NCI-H526 (cell line): ENCODE data around the gene GAB1.
A peak's percentile ranks its signal among the peaks of the same experiment; 100 is the strongest.

Source experiments
- DNase-seq, 2 experiments: peaks; one replicate each; lab custom pipeline; 2025; lab: John Stamatoyannopoulos, UW

The GAB1 gene

DNA sequence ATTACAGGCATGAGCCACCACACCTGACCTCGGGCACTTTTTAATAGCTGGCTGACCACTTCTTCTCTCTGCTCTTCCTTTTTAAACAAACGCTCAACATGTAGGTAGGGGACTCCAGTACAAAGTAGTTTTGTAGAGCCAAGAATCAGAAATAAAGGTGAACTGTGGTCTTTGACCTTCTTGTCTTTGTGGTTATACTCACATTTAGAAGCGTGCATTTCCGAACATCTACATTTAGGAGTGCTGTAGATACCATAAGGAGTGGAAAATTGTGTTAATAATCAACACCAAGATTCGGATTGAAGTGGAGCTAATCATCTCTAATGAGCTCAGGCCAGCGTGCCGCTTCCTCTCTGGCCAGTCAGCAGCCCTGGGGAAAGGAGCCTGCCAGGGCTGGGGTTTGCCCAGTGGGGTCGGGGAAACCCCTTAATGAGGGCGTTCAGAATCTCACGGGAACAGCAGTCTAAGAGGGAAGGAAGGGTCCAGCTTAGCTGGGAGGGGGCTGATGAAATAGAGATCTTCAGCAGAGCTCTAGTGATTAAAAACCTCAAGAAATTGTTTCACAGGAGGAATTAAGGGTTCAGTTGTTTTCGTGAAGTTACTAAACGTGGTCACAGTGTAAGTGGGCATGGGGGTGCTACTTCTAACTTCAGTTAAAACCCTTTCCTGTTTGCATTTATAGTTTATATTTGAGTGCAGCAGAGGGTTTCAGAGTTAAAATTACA lies 81.2 kb downstream of the GAB1 start:
- no peak for DNase-seq

DNA sequence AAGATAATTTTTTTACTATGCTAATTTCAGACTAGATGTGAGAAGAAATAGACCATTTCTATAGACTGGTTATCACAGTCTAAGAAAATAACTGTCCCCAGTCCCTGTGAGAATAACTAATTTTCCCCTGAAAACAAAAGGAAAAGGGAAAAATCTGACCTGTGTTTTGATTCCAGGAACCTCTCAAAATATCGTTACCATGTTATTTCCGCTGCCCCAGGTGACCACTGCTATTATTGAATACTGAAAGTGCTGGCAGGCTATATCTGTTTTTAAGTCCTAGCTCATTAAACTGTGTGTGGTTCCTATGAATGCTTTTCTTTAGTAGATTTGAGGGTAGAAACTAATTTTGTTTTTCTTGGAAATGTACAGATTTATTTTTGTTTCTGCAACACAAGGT lies 83.6 kb downstream of the GAB1 start:
- no peak for DNase-seq

DNA sequence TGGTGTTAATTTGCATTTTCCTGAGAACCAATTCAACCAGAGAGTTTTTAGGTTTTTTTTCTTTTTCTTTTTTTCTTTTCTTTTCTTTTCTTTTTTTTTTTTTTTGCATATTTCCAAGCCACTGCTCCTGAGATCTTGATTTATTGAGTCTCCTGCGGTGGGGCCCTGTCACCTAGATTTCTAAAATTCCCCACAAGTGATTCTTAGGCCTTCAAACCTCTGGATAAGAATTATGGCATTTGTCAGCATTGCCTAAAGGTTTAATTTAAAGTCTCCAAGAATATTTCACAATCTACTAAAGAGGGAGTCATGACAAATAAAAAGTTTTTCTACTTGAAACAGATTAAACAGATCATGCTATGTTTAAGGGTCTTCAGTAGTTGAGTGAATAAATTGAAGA lies 84.9 kb downstream of the GAB1 start:
- no peak for DNase-seq

DNA sequence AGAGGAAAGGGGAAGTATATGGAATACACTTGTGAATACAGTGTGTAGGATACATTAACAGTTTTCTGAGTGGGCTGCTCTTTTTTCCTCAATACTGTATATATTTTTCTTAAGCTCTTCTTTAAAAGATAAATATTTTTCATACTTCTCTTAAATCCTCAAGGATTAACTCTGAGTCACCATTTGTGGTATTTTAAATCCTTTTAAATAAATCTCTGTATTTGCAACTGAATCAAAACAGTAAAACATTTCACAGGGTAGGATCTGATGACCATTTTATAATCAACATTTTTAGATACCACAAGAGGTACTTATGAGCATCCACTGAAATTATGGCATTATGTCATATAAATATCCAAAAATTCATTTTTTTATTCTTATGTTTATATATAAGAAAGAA lies 87.6 kb downstream of the GAB1 start:
- DNase-seq = no peak

DNA sequence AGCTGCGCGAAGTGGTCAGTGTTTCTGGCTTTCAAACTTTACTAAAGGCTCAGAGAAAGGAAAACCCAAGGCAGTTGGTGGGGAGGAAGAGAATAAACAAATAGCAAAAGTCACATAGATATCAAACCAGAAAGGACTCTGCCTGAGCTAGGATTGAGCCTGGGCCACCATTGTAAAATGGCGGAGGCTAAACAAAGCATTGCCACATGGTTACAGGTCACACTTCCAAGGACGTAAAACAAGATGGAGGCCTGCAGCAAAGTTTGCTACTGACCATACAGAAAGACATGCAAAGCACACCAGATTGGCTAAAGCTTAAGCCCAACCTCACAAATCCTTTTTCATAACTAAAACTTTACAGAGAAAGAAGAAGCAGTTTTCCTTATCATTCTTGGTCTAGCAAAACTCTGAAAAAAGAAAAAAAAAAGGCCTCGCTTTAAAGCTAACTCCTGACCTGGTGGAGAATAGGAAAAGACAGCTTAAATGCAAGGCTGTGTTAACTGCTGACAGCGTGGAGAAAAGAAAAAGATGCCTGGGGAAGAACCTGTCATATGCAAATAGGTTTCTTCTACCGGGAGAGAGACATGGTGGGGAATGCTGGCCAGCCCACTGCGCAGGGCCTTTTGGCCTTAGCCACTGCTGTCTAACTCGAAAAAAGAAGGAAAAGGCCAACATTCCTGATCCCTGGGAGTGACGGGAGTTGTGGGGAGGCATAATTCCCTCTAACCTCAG lies 95.0 kb downstream of the GAB1 start:
- DNase-seq = no peak

DNA sequence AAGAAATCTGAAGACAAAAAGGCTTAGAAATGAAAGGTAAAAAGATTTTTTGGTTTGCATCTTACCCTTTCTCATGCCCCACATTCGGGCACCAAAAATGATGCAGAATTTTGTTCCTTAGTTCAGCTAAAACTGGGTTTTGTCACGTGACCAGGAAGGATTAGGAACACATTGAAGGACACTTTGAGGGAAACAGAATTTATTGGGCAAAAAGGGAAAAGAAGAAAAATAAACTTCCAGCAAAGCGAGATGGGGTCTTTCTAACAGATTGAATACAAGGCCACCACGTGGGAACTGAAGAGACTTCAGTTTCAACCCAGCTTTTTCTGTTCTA lies 95.5 kb downstream of the GAB1 start:
- no peak for DNase-seq

DNA sequence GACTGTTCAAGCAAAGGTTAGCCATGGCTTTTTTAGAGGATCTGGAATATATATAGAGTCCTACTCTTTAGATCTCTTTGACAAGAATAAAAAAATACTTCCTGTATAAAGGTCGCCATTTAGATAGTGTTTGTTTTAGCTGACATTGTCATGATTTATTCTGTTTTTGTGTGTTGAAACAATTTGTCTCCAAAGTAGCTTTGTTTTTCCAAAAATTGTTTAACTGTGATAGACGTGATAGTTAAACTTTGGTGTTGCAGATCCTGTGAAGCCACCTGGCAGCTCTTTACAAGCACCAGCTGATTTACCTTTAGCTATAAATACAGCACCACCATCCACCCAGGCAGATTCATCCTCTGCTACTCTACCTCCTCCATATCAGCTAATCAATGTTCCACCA lies 96.6 kb downstream of the GAB1 start:
- no peak for DNase-seq

DNA sequence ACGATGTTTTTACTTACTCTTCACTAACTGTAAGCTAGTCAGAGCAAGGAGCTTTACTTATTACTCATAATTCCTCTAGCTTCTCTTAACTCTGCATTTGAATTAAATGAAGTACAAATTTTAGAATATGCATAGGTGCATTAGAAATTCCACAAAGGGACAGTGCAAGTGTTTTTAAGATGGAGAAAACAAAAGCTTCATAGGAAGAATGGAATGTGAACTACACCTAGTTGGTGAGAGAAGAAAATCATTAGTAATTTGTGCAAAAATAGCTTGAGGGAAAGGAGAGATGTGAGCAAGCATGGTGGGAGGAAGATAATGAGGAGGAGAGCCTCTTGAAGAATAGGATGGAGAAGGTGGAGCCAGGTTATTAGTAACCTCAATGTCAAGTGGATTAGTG lies 99.3 kb downstream of the GAB1 start:
- no peak for DNase-seq

DNA sequence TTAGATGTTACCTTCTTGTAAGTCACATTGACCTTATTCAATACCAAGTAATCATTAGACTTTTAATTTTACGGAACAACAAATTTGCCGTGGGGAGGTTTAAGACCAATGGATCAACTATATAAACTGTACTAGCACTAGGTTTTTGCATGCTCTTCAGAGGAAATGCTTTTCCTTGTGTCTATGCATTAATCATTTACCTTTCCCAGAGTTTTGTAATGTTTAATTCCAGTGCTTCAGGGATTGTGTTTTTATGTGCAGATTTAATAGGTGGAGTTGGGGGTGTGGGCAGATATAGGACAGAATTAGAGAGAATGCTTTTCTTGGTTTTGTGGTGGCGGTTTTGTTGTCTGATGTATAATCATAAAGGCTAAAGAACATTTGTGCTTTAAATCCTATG lies 100.8 kb downstream of the GAB1 start:
- DNase-seq = no peak

DNA sequence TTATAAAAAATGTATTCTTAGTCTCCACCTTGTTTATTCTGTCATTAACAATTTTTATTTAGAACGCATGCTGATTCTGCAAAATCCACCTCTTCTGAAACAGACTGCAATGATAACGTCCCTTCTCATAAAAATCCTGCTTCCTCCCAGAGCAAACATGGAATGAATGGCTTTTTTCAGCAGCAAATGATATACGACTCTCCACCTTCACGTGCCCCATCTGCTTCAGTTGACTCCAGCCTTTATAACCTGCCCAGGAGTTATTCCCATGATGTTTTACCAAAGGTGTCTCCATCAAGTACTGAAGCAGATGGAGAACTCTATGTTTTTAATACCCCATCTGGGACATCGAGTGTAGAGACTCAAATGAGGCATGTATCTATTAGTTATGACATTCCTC lies 101.3 kb downstream of the GAB1 start:
- no peak for DNase-seq

DNA sequence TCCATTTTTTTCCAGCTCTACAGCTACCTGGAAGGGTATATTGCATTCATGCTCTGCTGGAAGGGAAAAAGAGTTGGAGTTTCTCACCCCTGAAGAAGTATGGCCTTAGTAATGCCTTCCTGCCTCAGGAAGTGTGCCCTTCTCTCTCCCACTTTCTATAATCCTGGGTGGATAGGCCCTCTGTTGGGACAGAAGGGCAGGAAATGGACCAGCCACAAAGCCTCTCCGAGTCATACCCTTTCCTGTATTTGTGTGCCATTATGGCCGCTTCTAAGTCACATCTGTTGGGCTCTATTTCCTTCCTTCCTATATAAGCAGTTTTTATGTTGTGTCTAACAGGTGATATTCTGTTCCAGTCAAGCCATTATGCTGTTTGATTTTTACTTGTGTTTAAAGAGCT lies 102.0 kb downstream of the GAB1 start:
- DNase-seq = no peak

DNA sequence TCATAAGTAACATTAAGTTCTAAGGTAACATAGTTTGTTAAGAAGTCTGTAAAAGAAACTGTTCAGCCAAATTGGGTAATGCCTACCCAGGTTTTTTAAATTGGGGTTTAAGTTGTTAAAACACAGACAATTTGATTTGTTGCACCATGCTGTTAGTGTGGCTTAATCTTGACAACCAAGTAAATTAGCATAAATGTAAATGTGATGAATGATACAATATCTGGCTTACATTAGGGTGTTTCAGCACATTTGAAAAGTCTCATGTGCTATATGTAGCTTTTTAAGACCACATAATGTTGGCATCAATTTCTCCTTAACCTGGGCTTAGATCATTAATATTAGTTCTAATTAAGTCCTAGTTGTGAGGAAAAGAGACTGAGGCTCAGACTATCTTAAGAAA lies 104.4 kb downstream of the GAB1 start:
- DNase-seq = no peak

DNA sequence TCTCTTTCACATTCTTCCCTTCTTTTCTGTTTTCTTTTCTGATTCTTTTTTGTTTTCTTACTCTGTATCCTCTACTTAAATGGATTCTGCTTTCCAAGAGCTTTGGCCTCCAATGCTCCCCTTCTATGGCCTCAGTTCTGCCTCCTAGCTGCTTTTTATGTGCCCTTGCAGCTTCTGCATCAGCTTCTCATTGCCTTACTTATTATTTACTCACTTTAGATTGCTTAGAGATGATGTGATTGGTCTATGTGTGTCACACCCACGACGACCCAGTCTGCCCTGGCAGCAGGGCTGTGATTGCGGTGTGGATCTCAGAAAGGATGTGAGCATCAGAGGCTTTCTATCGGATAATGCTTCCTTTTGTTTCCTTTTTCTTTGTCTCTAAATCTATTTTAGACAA lies 105.0 kb downstream of the GAB1 start:
- DNase-seq = no peak

DNA sequence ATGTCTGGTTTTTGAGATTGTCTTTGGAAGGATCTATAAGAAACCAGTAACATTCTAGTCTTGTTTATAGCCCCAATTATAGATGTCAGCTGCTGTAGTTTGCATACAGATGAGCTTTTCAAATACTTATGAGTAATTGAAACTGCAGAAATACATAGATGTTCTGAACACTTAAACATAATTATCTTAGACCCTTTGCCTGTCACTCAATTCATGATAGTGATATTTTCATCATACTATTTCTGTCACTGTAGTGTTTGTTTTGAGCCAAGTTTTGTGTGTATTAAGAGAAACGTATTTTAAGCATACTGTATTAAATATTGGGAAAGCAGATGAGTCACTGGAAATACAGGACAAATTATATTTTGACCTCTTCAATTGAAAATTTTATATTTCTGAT lies 107.1 kb downstream of the GAB1 start:
- DNase-seq = no peak

DNA sequence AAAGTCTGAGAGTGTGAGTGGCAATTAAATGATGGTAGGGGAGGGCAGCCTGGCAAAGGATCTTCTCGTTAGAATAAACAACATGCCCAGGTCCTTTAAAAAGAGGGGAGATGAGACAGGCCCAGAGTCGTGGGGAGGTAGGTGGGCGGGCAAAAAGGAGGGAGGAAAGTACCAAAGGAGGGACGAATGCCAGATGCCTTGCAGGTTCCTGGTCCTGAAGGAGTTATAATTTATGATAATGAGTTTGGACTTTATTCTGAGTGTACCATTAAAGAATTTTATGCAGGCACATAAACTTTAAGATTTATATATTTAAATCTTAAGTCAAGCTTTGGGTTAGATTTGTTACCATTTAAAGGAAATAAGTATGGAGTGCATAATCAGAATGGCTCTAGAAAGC lies 114.5 kb downstream of the GAB1 start:
- no peak for DNase-seq

DNA sequence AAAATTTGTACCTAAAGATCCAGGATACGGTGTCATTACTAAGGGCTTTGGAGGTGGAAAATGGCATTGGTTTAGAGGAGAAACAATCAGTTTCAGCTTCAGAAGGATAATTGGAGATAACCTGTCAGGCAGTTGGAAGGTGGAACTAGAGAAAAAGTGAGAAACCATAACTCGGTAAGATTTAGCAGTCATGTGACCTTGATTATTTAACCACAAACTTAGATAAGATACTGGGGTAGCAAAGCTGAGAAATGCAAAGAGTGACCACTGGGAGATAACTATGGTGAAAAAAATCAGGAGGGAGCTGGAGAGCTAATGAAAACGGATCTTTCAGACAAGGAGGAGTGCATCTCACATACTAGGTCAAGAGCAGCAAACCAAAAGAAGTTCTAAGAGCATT lies 118.5 kb downstream of the GAB1 start:
- no peak for DNase-seq

DNA sequence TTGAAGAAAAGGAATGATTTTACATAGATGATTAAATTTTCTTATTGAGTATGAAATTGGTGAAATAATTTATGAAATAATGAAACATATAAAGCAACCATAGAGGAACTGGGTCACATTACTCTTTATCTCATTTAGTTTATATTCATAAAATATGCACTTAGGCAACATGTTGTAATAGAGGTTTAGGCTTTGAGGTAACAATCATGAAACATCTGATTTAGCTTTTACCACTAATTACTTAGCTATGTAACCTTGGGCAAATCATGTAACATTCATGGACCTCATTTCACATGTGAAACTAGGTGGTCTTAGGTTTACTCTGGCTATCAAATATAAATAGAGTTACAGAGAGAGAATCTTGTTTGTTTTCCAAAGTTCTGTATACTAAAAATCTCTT lies 122.3 kb downstream of the GAB1 start:
- no peak for DNase-seq

DNA sequence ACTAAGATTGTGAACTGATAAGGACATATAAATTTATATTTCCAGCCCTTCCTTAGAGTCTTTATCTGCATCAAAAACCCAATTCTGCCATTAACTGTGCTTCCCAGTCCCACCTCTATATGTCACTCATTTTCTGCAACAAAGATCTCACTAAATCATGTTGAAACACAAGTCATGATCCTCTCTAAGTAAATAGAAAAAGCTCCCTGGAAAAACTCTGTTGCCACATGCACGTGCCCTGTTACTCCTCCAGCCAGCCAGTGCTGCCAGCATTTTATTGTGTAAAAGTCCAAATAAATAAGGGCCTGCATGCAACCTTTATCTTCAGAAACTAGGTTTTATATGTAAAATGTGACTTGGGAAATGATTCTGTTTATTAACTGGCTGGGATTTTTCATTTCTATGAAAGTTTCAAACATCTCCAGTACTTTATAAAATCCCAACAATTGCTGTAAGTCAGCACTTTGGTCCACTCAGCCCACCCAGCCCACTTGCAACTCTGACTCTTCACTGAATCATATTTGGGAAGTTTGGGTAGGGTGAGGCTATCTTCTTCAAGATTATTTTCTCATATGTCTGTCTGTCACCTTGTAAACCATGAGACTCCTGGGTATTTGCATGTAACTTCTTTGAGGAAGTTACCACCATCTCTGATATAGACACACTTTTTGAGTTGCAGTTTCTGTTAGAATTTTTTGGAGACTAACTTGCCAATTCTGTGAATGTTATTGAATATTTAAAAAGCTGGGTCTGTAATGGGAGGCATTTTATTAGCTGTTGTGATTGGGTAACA lies 136.9 kb downstream of the GAB1 start:
- DNase-seq = no peak

DNA sequence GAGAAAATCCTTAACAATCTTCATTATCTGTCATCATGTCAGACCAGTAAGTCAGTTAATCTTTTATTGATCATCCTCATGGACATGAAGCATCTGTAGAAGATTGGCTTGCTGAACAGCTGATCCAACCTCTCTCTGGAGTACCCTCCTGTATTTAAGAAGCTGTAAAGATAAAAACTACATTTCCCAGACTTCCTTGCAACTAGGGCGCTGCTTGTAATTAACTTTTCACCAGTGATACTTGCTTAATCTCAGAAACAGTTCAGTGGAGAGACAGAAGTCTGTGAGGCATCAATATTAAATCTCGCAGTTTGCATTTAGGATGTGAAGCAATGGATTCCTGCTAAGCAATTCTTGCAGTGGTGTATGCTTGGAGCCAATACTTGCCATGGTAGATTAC lies 140.8 kb downstream of the GAB1 start:
- DNase-seq = no peak

DNA sequence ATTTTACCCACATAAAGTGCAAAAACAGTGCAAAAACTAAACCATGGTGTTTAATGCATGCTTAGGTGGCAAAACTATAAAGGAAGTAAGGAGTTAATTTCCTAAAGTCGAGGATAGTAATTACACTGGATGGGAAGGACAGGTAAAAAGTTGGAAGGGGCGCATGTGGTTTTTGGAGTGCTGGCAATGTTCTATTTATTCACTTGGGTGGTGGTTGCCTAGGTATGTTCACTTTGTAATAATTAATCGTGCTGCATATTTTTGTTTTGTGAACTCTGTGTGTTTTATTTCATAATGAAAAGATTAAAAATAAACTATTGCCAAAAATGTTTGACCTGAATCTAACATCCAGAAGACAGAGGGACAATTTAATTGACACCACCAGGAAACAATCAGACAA lies 144.7 kb downstream of the GAB1 start:
- no peak for DNase-seq

DNA sequence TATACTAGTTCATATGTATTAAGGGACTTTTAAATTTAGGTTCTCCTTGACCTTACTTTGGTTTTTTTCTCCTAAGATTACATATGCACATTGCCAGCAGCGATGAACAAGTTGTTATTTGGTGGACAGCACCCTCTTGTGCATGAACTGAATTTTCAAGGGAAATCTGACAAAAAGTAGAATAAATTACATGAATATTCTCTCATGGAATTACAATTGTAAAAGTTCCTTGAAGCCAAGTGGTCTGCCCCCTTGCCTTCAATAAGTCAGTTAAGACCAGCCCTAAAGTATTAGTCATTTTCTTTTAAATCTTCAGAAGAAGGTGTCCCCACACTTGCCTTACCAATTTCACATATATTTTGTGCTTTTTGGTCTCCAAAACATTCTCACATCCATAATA lies 146.2 kb downstream of the GAB1 start:
- peak in 1 of 2 experiments; percentile 12 for DNase-seq

DNA sequence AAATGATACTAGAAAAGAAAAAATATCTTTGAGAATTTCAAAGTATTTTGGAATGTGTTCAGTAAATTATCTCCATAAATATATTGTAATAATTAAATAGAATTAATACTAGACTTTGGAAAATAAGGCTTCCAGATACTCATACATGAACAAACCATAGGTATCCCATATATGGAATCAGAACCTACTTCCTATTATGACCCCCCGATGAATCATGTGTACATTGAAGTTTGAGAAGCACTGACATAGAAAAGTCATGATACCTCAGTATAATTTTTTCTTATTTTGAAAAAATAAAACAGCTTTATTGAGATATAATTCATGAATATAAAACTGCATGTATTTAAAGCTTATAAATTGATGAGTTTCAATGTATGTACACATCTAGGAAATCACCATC lies 149.6 kb downstream of the GAB1 start:
- no peak for DNase-seq

DNA sequence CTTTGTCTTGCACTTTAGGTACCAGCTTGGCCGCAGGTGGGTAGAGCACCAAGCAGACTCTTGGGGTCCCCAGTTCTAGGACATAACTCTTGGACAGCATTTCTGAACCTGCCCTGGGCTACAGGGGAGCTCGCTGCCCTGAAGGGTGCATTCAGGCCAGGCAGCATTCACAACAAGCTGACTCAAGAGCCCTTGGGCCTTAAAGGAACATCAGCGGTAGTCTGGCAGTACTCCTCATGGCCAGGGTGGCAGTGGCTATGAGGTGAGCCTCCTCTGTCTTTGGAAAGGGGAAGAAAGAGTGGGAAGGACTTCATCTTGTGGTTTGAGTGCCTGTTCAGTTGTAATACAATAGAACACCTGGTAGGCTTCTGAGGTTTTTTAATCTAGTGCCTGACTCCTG lies 152.0 kb downstream of the GAB1 start:
- no peak for DNase-seq
